Femur (tissue), 1 donor: ENCODE results near the gene GLTP.
"Not testable (repeated sequence)": the region's sequence is repeated elsewhere in the genome, so short reads cannot be mapped to it uniquely, and the experiment has no call there.

ENCODE experiments used
- DNase-seq: peaks from one replicate; pipeline ENCODE4 v3.0.0-alpha.2; 2017

Gene GLTP, protein sequence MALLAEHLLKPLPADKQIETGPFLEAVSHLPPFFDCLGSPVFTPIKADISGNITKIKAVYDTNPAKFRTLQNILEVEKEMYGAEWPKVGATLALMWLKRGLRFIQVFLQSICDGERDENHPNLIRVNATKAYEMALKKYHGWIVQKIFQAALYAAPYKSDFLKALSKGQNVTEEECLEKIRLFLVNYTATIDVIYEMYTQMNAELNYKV

DNA sequence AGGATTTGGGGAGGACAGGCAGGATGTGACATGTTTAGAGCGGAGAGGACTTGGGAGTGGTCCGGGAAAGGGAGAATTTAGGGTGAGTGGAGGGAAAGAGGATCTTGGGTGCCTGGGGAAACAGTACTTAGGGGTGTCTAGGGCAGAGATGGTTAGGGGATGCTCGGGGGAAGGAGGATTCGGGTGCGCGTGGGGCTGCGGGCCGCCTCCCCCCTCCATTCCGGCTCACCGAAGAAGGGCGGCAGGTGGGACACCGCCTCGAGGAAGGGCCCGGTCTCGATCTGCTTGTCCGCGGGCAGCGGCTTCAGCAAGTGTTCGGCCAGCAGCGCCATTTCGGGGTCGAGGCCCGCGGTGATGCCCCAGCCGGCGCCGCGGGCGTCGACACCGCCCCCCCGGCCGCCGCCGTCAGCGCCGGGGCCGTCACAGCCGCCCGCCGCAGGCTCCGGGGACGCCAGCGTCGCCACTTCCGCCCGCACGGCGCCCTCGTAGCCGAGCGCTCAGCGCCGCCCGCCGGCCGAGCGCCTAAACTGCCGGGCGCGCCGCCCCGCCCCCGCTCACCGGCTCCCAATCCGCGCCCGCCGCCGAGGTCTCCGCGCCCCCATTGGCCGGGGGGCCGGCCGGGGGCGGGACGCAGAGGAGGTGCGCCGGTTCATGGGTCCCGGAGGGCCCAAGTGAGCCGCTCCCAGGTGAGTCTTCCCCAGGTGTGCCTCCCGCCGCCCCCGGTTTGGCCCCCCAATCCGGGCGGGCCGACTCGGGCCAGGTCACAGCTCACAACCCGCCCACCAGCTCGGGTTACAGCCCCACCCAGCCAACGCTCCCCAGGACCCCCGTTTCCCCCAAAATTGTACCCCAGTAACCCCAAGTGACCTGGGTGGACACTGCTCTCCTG, at the start of gene GLTP:
Gene GLTP, minus strand, starts transcription at position 499 of the 889 bp plus-strand sequence. Its CDS starts 167 bp downstream, at position 332.
- peak; percentile 92 for DNase-seq

DNA sequence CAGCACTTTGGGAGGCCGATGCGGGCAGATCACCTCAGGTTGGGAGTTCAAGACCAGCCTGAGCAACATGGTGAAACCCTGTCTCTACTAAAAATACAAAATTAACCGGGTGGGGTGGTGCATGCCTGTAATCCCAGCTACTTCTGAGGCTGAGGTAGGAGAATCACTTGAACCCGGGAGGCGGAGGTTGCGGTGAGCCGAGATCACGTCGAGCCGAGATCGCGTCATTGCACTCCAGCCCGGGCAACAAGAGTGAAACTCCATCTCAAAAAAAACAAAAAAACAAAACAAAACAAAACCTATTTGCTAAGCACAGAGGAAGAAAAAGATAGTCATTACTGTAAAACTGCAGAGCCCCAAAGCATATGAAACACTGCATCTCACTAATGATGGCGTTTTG, 49.0 kb upstream of the GLTP start:
- DNase-seq = not testable (repeated sequence)

DNA sequence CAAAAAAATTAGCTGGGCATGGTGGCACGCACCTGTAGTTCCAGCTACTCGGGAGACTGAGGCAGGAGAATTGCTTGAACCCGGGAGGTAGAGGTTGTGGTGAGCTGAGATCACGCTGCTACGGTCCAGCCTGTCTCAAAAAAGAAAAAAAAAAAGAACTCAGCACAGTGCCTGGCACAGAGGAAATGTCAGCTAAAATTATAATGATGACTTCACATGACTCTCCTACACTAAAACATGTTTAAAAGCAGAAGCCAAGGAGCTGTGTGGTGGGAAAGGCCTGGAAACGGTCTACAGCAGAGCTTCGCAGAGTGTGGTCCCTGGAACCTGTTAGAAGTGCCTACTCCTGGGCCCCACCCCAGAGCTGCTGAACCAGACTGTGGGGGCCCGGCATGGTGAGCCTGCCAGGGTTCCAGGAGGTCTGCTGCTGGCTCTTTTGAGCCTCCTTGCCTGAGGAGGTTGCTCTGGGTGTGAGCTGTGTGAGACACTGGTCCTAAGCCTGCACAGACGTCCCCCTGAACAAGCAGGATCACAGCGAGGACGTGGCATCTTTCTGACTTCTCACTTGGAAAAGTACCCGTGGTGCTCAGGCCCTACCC, 47.8 kb upstream of the GLTP start:
- no peak for DNase-seq

DNA sequence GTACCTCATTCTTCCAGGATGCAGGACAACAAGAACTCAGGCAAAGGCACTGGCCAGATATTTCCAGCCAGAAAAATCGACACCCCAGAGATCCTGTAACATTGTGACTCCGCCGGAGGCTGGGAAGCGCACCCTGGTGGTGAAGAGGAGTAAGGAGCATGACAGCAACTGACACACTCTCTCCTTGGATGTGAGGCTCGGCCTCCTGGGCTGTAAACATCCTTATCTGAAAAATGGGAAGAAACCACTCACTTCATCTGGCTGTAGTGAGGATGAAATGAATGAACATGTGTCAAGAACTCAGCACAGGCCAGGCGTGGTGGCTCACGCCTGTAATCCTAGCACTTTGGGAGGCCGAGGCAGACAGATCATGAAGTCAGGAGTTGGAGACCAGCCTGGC, 47.3 kb upstream of the GLTP start:
- no peak for DNase-seq

DNA sequence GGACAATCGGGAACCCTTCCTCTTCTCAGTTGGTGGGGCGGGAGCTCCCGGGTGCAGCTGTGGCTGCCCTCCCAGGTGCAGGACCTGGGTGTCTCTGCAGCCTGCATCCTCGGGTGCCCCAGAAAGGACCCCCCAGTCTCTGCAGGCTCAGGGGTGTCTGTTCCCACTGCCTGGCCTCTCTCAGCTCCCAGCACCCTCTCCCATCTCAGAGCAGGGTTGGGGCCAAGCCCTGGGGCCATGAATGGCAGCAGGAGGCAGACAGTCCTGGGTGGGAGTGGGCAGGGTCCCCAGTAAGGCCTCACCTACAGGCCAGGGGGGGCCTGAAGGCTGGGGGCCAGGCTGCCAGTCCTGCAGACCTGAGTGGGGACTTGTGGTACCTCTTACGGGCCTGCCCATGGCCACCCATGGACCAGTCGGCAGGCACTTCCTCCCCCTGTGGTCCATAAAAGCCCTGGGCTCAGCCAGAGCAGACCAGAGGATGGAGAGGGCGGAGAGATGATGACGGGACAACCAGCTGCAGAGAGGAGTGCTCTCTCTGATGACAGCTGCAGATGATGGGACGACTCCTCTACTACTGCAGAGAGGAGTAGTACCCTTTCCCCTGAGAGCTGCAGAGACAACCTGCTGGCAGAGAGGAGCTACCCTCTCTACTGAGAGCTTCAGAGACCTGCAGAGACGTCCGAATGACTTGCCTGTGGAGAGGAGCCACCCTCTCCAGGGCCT, 46.3 kb upstream of the GLTP start:
- no peak for DNase-seq

DNA sequence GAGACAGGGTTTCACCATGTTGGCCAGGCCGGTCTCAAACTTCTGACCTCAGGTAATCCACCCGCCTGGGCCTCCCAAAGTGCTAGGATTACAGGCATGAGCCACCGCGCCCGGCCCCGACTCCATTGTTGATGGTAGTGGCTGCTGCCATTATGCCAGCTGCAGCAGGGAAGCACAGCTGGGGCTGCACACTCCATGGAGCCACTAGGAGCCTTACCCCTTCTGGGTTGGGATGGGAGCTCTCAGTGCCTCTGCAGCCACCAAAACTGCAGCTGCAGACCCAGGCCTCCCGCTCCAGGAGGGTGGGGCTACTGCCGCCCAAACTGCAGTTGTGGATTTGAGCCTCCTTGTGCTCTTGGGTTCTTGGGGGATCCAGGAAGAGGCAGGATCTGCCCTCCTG, 45.7 kb upstream of the GLTP start:
- DNase-seq = no peak

DNA sequence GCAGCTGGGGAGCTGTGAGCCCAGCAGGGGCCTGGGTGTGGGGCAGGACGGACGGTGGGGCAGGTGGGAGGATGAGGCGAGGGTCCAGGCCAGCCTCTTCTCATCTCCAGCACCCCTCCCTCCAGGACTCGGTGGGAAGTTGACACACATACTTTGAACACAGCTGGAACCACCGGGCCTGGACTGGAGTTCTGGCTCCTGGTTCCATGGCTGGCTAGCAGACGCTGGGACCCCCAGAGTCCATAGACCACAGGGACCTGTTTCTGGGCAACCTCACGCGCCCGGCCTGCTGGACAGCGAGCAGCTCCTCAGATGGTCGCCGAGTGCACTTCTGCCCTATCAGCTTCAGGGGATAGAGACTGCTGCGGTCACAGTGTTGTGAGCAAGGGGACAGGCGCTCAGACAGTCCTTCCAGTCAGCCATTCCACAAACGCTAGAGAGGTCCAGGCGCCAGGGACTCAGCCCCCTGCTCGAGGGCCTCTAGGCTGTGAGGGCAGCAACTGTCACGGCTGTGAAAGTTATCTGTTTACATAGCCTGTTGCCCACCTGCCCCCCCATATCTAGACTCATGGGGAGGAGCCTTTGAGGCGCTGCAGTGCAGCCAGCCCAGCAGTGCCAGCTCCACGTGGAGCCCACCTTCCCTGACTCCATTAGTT, 45.0 kb upstream of the GLTP start:
- no peak for DNase-seq

DNA sequence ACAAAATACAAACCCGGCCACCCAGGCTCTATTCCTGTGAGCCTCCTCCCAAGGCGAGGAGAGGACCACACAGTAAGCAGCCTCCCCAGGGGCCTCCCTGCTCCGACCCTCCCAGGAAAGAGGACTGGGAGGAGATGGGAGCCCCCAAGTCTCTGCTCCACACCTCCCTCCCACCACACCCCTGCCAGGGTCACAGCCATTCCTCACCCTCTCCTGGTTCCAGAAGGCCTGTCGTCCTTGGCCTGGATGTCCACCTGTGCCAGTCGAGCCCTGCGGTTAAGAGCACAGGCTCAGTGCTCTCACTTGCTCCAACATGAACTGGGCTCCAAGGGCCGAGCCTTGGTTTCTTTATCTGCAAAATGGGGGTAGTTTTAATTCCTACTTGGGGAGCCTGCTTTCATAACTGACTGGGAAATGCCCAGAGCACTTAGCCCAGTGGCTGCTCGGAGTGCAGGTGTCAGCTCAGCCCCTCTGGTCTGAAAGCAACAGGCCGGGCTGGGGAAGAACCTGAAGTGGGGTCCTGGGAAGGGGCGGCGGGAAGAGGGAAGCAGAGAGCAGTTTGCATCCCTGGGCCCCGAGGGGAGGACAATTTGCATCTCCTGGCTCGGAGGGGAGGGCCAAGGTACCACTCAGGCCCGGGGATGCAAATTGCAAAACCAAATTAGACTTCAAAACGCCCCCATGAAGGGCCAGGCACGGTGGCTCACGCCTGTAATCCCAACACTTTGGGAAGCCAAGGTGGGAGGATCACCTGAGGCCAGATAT, 43.3 kb upstream of the GLTP start:
- no peak for DNase-seq

DNA sequence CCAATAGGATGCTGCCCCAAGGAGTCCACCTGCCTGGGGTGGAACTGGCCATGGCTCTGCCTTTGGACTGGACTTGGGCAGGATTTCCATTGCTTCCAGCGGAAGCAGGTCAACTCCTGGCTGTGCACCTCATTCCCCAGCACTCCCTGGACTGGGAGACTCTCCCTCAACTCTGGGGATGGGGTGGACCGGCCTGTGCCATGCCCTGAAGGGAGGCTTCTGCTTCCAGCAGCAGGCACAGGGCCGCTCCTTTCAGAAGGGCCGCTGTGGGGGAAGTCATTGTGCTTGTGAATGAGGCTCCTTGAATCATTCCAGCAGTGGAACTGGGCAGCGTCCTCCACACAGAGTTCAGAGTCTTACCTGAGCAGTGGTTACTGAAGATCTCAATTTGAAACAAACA, 42.7 kb upstream of the GLTP start:
- no peak for DNase-seq

DNA sequence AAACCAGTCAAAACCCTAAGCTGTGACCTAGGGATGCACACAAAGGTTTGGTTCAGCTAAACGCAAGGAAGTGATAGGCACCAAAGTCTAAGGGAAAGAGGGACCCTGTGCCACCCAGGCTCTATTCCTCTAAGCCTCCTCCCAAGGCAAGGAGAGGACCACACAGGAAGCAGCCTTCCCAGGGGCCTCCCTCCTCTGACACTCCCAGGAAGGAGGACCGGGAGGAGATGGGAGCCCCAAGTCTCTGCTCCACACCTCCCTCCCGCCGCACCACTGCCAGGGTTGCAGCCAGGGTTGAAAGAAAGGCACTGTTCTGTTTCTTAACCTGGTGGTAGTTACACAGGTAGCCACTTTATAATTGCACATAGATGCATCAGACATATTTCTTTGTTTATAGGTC, 41.6 kb upstream of the GLTP start:
- no peak for DNase-seq

DNA sequence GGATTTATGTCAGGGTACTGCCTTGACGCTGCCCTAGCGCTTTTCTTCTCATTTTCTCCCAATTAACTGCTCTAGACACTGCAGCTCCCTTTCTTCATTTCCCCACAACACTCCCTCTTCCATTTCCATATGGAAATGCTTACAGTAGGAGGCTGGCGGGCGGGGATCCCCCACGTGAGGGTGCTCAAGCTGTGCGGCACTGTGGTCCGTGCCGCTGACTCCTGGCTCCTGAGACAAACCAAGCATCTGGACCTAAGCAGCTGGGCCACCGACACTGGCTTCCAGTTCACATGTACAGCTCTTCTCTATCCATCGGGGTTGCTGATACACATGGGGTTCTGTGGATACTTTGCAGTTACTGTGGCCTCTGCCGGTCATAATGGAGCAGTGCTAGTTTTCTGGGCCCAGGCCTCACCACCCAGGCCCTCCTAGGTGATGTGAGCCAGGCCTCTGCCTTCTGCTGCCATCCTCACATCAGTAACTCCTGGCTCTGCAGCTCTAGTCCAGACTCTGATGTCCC, 40.0 kb upstream of the GLTP start:
- DNase-seq = no peak

DNA sequence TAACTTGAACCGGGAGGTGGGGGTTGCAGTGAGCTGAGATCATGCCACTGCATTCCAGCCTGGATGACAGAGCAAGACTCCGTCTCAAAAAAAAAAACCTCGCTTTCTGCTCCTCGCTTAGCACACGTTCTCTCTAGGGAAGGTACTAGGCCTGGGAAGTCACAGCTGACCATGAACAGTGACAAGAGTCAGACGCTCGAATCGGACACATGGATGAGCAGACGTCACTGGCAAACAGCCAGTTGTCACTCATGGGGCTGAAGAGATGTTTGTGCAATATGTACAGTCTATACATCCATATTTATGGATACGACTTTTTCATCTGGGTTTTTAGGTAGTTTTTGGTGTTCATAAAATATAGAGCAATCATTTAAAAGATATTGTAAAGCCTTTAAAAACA, 39.1 kb upstream of the GLTP start:
- DNase-seq = no peak

DNA sequence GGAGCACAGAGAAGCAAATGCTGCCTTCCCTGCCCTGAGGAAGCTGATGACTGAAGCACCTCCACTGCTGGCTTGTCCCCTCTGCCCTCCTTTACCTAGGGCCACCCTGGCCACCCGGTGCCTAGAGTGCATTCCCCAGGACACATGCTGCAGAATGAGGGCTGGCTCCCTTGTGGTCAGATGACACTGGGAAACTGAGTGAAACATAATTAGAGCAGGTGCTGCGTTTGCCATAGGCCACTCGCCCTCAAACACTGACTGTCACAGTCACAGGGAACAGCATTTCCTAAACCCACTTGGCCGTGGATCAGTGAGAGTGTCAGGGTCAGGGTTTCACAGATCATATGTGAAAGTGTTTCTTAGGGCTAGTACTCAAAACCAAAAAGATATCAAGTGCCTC, 35.7 kb upstream of the GLTP start:
- DNase-seq = no peak

DNA sequence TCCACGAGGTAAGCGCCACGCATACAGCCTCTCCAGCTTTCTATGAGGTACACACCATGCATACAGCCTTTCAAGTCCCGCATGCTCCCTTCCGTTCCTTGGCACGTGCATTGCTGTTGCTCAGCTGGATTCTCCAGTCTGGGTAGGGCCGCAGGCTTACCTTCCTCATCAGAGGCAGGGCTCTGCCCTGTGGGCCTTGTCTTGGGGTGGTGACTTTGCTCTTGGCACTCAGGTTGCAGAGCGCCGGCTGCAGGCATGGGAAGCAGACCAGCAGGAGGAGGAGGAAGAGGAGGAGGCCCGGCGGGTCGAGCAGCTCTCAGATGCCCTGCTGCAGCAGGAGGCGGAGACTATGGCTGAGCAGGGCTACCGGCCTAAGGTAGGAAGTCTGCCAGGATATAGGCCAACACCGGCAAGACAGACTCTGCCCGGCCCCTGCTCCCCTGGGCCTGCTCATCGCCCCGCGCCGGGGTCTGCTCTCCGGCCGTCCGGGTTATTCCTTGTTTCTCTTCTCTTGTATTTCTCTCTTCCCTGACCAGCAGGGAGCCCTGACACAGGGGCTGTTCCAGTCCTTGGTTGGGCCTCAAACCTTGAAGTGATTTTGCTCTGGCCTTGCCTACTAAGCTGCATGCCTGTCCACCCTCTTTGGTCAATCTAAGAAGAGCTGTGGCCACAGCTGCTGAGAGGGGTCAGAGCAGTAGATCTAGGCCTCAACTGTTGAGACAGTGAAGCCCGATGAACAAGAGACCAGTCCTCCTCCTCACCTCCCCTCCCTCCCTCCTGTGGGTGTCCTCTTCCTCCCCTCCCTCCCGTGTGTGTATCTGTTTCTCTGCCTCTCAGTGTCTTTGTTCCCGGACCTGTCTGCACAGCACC, 35.1 kb upstream of the GLTP start:
- DNase-seq = no peak

DNA sequence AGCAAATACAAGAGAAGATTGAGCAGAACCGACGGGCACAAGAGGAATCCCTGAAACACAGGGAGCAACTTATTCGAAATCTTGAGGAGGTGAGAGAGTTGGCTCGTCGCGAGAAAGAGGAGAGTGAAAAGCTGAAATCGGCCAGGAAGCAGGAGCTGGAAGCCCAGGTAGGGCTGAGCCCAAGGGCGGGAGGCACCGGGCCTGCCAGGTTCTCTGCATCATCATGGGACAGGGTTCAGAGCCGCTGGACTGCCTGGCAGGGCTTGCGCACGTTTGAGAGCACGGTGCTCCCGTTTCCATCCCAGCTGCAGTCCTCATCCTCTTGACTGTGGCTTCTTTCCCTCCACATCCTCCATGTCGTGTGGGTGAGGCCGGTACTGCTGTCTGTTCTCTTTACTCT, 34.1 kb upstream of the GLTP start:
- no peak for DNase-seq

DNA sequence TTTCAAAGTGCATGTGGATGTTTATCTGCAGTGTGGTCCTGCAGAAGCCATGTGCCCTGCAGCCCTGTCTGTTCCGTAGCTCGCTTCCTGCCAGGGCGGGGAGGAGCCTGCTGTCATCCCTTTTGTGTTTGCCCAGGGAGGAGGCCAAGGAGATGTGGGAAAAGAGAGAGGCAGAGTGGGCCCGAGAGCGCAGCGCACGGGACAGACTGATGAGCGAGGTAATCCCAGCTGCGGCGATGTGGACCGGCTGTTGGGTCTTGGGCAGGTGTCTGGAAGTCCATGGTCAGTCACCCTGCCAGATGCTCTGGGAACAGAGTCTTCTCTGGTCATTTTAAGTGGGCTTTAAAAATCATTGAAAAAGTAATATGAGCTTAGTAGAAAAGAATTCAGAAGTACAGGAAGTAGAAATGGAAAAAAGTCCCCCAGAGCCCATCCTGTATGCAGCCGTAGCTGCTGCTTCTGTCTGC, 32.5 kb upstream of the GLTP start:
- peak; percentile 58 for DNase-seq

DNA sequence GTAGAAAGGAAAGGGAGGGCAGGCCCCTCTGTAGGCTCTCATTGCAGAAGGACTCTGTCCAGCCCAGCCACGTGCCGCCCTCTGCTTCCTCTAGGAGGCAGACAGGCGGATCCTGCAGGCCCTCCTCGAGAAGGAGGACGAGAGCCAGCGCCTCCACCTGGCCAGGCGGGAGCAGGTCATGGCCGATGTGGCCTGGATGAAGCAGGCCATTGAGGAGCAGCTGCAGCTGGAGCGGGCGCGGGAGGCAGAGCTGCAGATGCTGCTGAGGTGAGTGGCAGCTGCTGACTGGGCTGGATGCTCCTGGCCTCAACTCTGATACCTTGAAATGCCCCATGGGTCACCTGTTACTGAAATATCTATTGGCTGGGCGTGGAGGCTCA, 30.6 kb upstream of the GLTP start:
- no peak for DNase-seq

DNA sequence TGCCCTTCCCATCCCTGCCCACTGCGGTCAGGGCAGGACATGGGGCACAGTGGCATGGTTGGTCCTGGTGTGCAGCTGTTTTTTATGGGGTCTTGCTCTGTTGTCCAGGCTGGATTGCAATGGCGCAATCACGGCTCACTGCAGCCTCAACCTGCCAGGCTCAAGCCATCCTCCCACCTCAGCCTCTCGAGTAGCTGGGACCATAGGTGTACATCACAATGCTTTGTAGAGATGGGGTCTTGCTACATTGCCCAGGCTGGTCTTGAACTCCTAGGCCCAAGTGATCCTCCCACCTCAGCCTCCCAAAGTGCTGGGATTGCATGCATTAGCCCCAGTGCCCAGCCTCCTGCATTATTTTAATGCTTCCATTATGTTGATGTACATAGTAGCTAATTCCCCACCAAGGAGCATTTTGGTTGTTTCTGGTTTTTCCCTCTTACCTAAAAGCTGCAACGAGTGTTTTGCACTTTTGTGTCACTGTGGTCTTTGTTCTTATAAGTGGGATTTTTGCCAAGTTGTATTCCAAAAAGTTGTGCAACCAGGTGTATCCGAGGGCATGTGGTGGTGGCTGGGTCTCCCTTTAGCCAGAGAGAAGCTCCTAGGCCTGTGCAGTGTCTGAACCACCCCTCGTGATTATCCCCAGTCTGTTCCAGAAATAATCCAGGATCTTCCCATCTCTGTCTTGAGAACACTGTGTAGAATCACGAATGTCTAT, 30.1 kb upstream of the GLTP start:
- no peak for DNase-seq

DNA sequence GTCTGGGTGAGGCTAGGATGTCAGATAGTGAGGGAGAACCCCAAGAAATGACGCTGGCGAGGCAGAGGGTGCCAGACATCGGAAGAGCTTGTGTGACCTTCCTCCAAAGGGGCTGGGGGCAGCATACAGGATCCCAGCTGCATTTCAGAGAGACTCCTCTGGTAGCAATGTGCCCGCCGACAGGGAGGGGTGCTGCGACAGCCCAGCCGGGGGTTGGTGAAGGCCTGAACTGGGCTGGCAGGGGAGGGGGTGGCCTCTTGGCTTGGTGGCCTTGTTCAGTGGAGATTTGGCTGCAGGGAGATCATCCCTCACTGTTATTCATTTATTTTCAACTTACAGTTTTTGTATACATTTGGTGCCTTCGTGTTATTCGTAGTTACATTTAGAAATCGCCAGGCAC, 25.0 kb upstream of the GLTP start:
- DNase-seq = no peak

DNA sequence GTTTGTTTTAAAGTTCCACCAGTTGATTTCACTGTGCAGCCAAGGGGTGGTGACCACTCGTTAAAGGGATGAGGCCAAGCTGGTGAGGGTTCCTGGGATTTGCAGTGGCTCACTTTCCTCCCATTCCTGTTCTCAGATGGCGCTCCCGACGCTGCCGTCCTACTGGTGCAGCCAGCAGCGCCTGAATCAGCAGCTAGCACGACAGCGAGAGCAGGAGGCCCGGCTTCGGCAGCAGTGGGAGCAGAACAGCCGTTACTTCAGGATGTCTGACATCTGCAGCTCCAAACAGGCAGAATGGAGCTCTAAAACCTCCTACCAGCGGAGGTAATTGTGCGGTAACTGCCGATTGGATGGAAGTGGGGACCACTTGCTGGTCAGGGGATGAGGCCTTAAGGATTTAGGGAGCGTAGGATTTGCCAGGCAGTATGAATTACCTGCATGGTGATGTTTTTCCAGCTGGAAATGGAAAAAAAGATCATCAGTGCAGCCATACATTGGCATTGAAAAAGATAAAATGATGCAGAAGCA, 22.6 kb upstream of the GLTP start:
- no peak for DNase-seq
